Uterus (tissue), 2 donors: ENCODE measurements around the gene SLC30A2.

Source experiments
- POLR2A ChIP-seq, 2 donors: fragments of 450-650 bp; IDR thresholded peaks; one replicate each; pipeline ENCODE4 v1.6.1; 2016; ENCODE audit warnings: antibody characterized with exemption in 2 of 2, mild to moderate bottlenecking in 1 of 2, moderate library complexity in 1 of 2
- TF ChIP-seq, protein P1 (sequence below), 4 experiments: fragments of 200-600 bp in 2 of 4; fragments of 450-650 bp in 2 of 4; sonication (generic) in 2 of 4; IDR thresholded peaks; one replicate each; pipeline ENCODE4 v1.5.1; 2016 to 2019; ENCODE audit warnings: antibody characterized with exemption in 4 of 4, mild to moderate bottlenecking in 2 of 4, moderate library complexity in 1 of 4

GRCh38 chr1:26038904-26039303, 7.0 kb downstream of the SLC30A2 start:
- no peak for TF ChIP-seq POLR2A (IDR thresholded peaks at IDR 0.05)
- TF ChIP-seq, protein P1, sequence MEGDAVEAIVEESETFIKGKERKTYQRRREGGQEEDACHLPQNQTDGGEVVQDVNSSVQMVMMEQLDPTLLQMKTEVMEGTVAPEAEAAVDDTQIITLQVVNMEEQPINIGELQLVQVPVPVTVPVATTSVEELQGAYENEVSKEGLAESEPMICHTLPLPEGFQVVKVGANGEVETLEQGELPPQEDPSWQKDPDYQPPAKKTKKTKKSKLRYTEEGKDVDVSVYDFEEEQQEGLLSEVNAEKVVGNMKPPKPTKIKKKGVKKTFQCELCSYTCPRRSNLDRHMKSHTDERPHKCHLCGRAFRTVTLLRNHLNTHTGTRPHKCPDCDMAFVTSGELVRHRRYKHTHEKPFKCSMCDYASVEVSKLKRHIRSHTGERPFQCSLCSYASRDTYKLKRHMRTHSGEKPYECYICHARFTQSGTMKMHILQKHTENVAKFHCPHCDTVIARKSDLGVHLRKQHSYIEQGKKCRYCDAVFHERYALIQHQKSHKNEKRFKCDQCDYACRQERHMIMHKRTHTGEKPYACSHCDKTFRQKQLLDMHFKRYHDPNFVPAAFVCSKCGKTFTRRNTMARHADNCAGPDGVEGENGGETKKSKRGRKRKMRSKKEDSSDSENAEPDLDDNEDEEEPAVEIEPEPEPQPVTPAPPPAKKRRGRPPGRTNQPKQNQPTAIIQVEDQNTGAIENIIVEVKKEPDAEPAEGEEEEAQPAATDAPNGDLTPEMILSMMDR (IDR thresholded peaks at IDR 0.05) = no peak
